Spleen (tissue), 11 donors: Measurements from ENCODE around the gene APOL6. TPM values are rescaled to one million over a fixed set of nuclear protein-coding genes. Genes with fewer than 3 reads are reported as not detected.

ENCODE experiments used
- DNase-seq: peaks from one replicate; pipeline ENCODE4 v3.0.0-alpha.2; 2020
- H3K27ac ChIP-seq, 8 donors: fragments of 200-600 bp; sonication (generic) in 7 of 8; 1 replicate in 4 of 8; 2 replicates in 4 of 8; pipeline versions ENCODE4 v1.5.0 to v1.8.0; 2016 to 2021; ENCODE audit warnings: inconsistent platforms in 4 of 8, mild to moderate bottlenecking in 4 of 8, moderate library complexity in 1 of 8
- H3K27me3 ChIP-seq, 7 donors: fragments of 200-600 bp; sonication (generic) in 6 of 7; replicated peaks in 1 of 7; 1 replicate in 4 of 7; 2 replicates in 3 of 7; pipeline versions ENCODE4 v1.5.0 to v1.8.0; 2016 to 2021; ENCODE audit warnings: inconsistent platforms in 3 of 7, mild to moderate bottlenecking in 1 of 7
- H3K36me3 ChIP-seq, 6 donors: fragments of 200-600 bp; sonication (generic) in 5 of 6; 1 replicate in 4 of 6; 2 replicates in 2 of 6; pipeline versions ENCODE4 v1.5.0 to v1.8.0; 2016 to 2021; ENCODE audit warnings: inconsistent platforms in 2 of 6
- H3K4me1 ChIP-seq, 6 donors: fragments of 200-600 bp; sonication (generic) in 5 of 6; 1 replicate in 3 of 6; 2 replicates in 3 of 6; pipeline versions ENCODE4 v1.5.0 to v1.8.0; 2016 to 2021; ENCODE audit warnings: inconsistent platforms in 3 of 6
- H3K4me3 ChIP-seq, 8 donors: fragments of 200-600 bp; sonication (generic) in 7 of 8; 1 replicate in 4 of 8; 2 replicates in 4 of 8; pipeline versions ENCODE4 v1.5.0 to v1.8.0; 2016 to 2021; ENCODE audit warnings: inconsistent platforms in 4 of 8, mild to moderate bottlenecking in 4 of 8, moderate library complexity in 2 of 8
- H3K9me3 ChIP-seq, 8 donors: fragments of 200-600 bp; sonication (generic) in 7 of 8; 1 replicate in 4 of 8; 2 replicates in 4 of 8; pipeline versions ENCODE4 v1.5.0 to v1.8.0; 2016 to 2021; ENCODE audit warnings: inconsistent platforms in 4 of 8
- CTCF ChIP-seq, 11 experiments: fragments of 200-600 bp in 7 of 11; fragments of 450-650 bp in 4 of 11; sonication (generic) in 4 of 11; IDR thresholded peaks in 8 of 11; conservative IDR thresholded peaks in 3 of 11; 1 replicate in 7 of 11; 2 replicates in 4 of 11; pipeline versions ENCODE4 v1.4.0 to v1.8.0; 2016 to 2021; ENCODE audit warnings: antibody characterized with exemption in 11 of 11, inconsistent platforms in 4 of 11, mild to moderate bottlenecking in 1 of 11
- POLR2A ChIP-seq, 3 donors: fragments of 450-650 bp; IDR thresholded peaks; one replicate each; pipeline ENCODE4 v1.5.1; 2017; ENCODE audit warnings: antibody characterized with exemption in 3 of 3, mild to moderate bottlenecking in 1 of 3
- POLR2AphosphoS5 ChIP-seq, 3 donors: sonication (generic); formaldehyde crosslinking; IDR thresholded peaks; one replicate each; pipeline ENCODE4 v1.5.1; 2017; ENCODE audit warnings: antibody characterized with exemption in 3 of 3
- WGBS, 5 donors: extraction: QIAGEN DNeasy Blood & Tissue Kit in 3 of 5; methylation state at CpG; one replicate each; pipeline versions ENCODE4 v1.1.5 to v1.1.7; 2013 to 2018; 5-methylcytosine and 5-hydroxymethylcytosine counted together
- intact Hi-C: fragments of 100-400 bp; cut with DNase I; formaldehyde crosslinking; loops from one replicate; pipeline ENCODE4 v1.15.0; 2023; ENCODE audit warnings: low total_unique reads
- polyA plus RNA-seq, 3 donors: library from polyadenylated mRNA; stranded (reverse); fragments of 200-250 nt; gene quantifications; one replicate each; pipeline ENCODE4 v1.2.1, GENCODE V29; 2013
- total RNA-seq, 7 donors: library from RNA; depleted of rRNA in 3 of 7; stranded (reverse); fragments of >200 nt in 3 of 7; fragmentation: NEBNext Ultra II Directional in 4 of 7; extraction: Animal tissue kit (Norgen Biotek cat#: 25700) in 4 of 7; gene quantifications; one replicate each; pipeline versions ENCODE4 v1.1.0 to v1.2.1, GENCODE V29; 2016 to 2021
- donor health status: healthy with polysubstance abuse.
- donor health status: DM: no; HTN: no; CAD: no; lungs with moderate emphysema.
- donor health status: DM: no; HTN: no; CAD: no.
- donor health status: Bipolar disorder and iron deficiency.
- donor health status: healthy.
- donor health status: DM: no; HTN: no; CAD: no.
- donor health status: DM: yes; HTN: yes; CAD: no.

Gene APOL6
- total and polyA plus RNA-seq, 10 donors, result 4.4 to 48.1 (median 37.3) TPM

- H3K27me3 ChIP-seq, result no peaks in the 10 kb centered on the region
- intact Hi-C loops, result no loop called here
- no peak for TF ChIP-seq CTCF (IDR thresholded peaks at IDR 0.05 in 8 of 11, conservative IDR thresholded peaks at IDR 0.05 in 3 of 11)
- TF ChIP-seq POLR2A (IDR thresholded peaks at IDR 0.05), result no peak
- no peak for TF ChIP-seq POLR2AphosphoS5 (IDR thresholded peaks at IDR 0.05)
- DNase-seq, result no peak
- peaks cover 0 to 14% (median 7%) of the 10 kb centered on the region in 8 donors for H3K9me3 ChIP-seq
- peaks cover 0 to 14% (median 0%) of the 10 kb centered on the region in 6 donors for H3K4me1 ChIP-seq
- no peak overlapping the region for H3K27ac ChIP-seq
- H3K36me3 ChIP-seq, result no peaks in the 10 kb centered on the region
- no peak overlapping the region for H3K4me3 ChIP-seq
Observed at GRCh38 chr22:35684732-35685131, 36.5 kb downstream of the APOL6 start.

- peak overlapping the region in 1 of 8 donors; percentile 15 for H3K27ac ChIP-seq
Observed at GRCh38 chr22:35685731-35686130, 37.5 kb downstream of the APOL6 start.

GRCh38 chr22:35686298-35686697 lies 38.1 kb downstream of the APOL6 start:
- TF ChIP-seq POLR2A (IDR thresholded peaks at IDR 0.05) (no peak), CTCF (IDR thresholded peaks at IDR 0.05 in 8 of 11, conservative IDR thresholded peaks at IDR 0.05 in 3 of 11) (no peak), POLR2AphosphoS5 (IDR thresholded peaks at IDR 0.05) (no peak)

More at GRCh38 chr22:35685731-35686130, 37.5 kb downstream of the APOL6 start:
- no peak for DNase-seq
- no peak overlapping the region for H3K4me3 ChIP-seq
- H3K36me3 ChIP-seq, result no peaks in the 10 kb centered on the region
- TF ChIP-seq POLR2AphosphoS5 (IDR thresholded peaks at IDR 0.05), result no peak
- no peak for TF ChIP-seq CTCF (IDR thresholded peaks at IDR 0.05 in 8 of 11, conservative IDR thresholded peaks at IDR 0.05 in 3 of 11)
- TF ChIP-seq POLR2A (IDR thresholded peaks at IDR 0.05), result no peak
- H3K9me3 ChIP-seq, result peaks cover 0 to 14% (median 7%) of the 10 kb centered on the region in 8 donors
- intact Hi-C loops, result no loop called here
- WGBS, 5 donors, result 75 to 84% (median 83%) methylated on average over 11 of the region's 11 CpGs
- peaks cover 0 to 14% (median 0%) of the 10 kb centered on the region in 6 donors for H3K4me1 ChIP-seq
- no peaks in the 10 kb centered on the region for H3K27me3 ChIP-seq

GRCh38 chr22:35687461-35687860 lies 39.2 kb downstream of the APOL6 start:
- intact Hi-C loops, result no loop called here
- H3K27ac ChIP-seq, result no peak overlapping the region
- no peak overlapping the region for H3K4me3 ChIP-seq
- peaks cover 0 to 4% (median 0%) of the 10 kb centered on the region in 8 donors for H3K9me3 ChIP-seq
- WGBS, 5 donors, result 77 to 87% (median 82%) methylated on average over 6 of the region's 6 CpGs
- H3K36me3 ChIP-seq, result no peaks in the 10 kb centered on the region
- no peak for DNase-seq
- TF ChIP-seq CTCF (IDR thresholded peaks at IDR 0.05 in 8 of 11, conservative IDR thresholded peaks at IDR 0.05 in 3 of 11), result no peak
- TF ChIP-seq POLR2AphosphoS5 (IDR thresholded peaks at IDR 0.05), result no peak
- TF ChIP-seq POLR2A (IDR thresholded peaks at IDR 0.05), result no peak
- peaks cover 0 to 14% (median 0%) of the 10 kb centered on the region in 6 donors for H3K4me1 ChIP-seq
- H3K27me3 ChIP-seq, result peaks cover 0 to 4% (median 0%) of the 10 kb centered on the region in 7 donors

More at GRCh38 chr22:35686298-35686697, 38.1 kb downstream of the APOL6 start:
- WGBS, 5 donors, result 61 to 72% (median 65%) methylated on average over 4 of the region's 4 CpGs
- Histone ChIP-seq H3K27me3 (no peaks in the 10 kb centered on the region), H3K27ac (peak overlapping the region in 1 of 8 donors; percentile 15), H3K4me1 (peaks cover 0 to 14% (median 0%) of the 10 kb centered on the region in 6 donors), H3K9me3 (peaks cover 0 to 10% (median 5%) of the 10 kb centered on the region in 8 donors), H3K4me3 (no peak overlapping the region), H3K36me3 (no peaks in the 10 kb centered on the region)
- DNase-seq, result no peak
- intact Hi-C loops, result no loop called here
